Measurements from ENCODE around the gene EDIL3. TPM values are rescaled to one million over a fixed set of nuclear protein-coding genes. Genes with fewer than 3 reads are reported as not detected.

EDIL3 gene
- total and polyA plus RNA-seq, 4 donors: 8.3 to 66.0 (median 11.0) TPM

GRCh38 chr5:84265130-84265529 is 119.5 kb downstream of the EDIL3 start:
- Histone ChIP-seq H3K4me1 (ENCODE audit: control insufficient read depth in 5 of 5, insufficient read depth in 5 of 5, low read length in 5 of 5) (no peaks in the 10 kb centered on the region), H3K27ac (ENCODE audit: low read depth in 1 of 2, low read length in 1 of 2) (no peak overlapping the region), H3K9ac (ENCODE audit: insufficient read depth in 1 of 2, low read length in 2 of 2) (no peak overlapping the region), H3K36me3 (ENCODE audit: control insufficient read depth in 4 of 4, insufficient read depth in 4 of 4, low read length in 4 of 4) (no peaks in the 10 kb centered on the region), H3K27me3 (ENCODE audit: control insufficient read depth in 3 of 3, insufficient read depth in 3 of 3, low read length in 2 of 3) (no peaks in the 10 kb centered on the region), H3K4me3 (no peak overlapping the region), H3K9me3 (ENCODE audit: control insufficient read depth in 4 of 4, insufficient read depth in 3 of 4, low read length in 3 of 4) (no peaks in the 10 kb centered on the region)
- ATAC-seq (ENCODE audit: insufficient read depth, low FRiP score) (no peak), DNase-seq (no peak)
- 69 to 73% methylated on average over 2 of the region's 2 CpGs for WGBS, 2 donors
- no peak for TF ChIP-seq CTCF (IDR thresholded peaks at IDR 0.05; ENCODE audit: control extremely low read depth, extremely low read depth)

GRCh38 chr5:84260939-84261338 is 123.7 kb downstream of the EDIL3 start:
- DNase-seq: no peak
- no peak overlapping the region for H3K4me3 ChIP-seq
- TF ChIP-seq CTCF (IDR thresholded peaks at IDR 0.05; ENCODE audit: control extremely low read depth, extremely low read depth): no peak
- ATAC-seq (ENCODE audit: insufficient read depth, low FRiP score): no peak
- WGBS, 2 donors: 91 to 96% methylated on average over 1 of the region's 1 CpG
- H3K4me1 ChIP-seq (ENCODE audit: control insufficient read depth in 5 of 5, insufficient read depth in 5 of 5, low read length in 5 of 5): no peaks in the 10 kb centered on the region
- H3K27ac ChIP-seq (ENCODE audit: low read depth in 1 of 2, low read length in 1 of 2): no peak overlapping the region
- no peaks in the 10 kb centered on the region for H3K27me3 ChIP-seq (ENCODE audit: control insufficient read depth in 3 of 3, insufficient read depth in 3 of 3, low read length in 2 of 3)
- H3K36me3 ChIP-seq (ENCODE audit: control insufficient read depth in 4 of 4, insufficient read depth in 4 of 4, low read length in 4 of 4): no peaks in the 10 kb centered on the region
- no peaks in the 10 kb centered on the region for H3K9me3 ChIP-seq (ENCODE audit: control insufficient read depth in 4 of 4, insufficient read depth in 3 of 4, low read length in 3 of 4)
- H3K9ac ChIP-seq (ENCODE audit: insufficient read depth in 1 of 2, low read length in 2 of 2): no peak overlapping the region

DNA sequence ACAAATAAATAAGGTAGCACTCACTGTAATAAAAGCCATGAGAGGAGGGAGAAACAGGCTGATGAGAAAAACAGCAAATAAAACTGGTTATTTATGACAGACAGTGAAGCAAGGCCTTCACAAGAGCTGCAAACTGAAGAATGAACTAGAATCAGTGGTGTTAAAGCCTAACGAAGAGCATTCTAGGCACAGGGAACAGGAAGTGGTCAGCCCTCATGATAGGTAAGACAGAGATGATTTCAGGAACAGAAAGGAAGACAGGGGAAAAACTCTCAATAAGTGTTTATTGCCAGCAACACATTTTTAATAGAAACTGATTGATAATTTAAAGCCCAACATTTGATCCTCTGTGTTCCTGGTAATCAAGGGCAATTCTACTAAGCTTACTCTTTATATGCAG is 124.5 kb downstream of the EDIL3 start:
- WGBS, 2 donors: 23 to 53% methylated on average over 1 of the region's 1 CpG
- Histone ChIP-seq H3K4me1 (ENCODE audit: control insufficient read depth in 5 of 5, insufficient read depth in 5 of 5, low read length in 5 of 5) (no peaks in the 10 kb centered on the region), H3K27ac (ENCODE audit: low read depth in 1 of 2, low read length in 1 of 2) (no peak overlapping the region), H3K27me3 (ENCODE audit: control insufficient read depth in 3 of 3, insufficient read depth in 3 of 3, low read length in 2 of 3) (no peaks in the 10 kb centered on the region), H3K36me3 (ENCODE audit: control insufficient read depth in 4 of 4, insufficient read depth in 4 of 4, low read length in 4 of 4) (no peaks in the 10 kb centered on the region), H3K9me3 (ENCODE audit: control insufficient read depth in 4 of 4, insufficient read depth in 3 of 4, low read length in 3 of 4) (no peaks in the 10 kb centered on the region), H3K9ac (ENCODE audit: insufficient read depth in 1 of 2, low read length in 2 of 2) (no peak overlapping the region), H3K4me3 (no peak overlapping the region)
- DNase-seq (no peak), ATAC-seq (ENCODE audit: insufficient read depth, low FRiP score) (no peak)
- TF ChIP-seq CTCF (IDR thresholded peaks at IDR 0.05; ENCODE audit: control extremely low read depth, extremely low read depth): no peak

GRCh38 chr5:84259283-84260045 is 125.2 kb downstream of the EDIL3 start:
- 89% methylated on average over 4 of the region's 4 CpGs for WGBS, 2 donors
- Histone ChIP-seq H3K9me3 (ENCODE audit: control insufficient read depth in 4 of 4, insufficient read depth in 3 of 4, low read length in 3 of 4) (no peaks in the 10 kb centered on the region), H3K36me3 (ENCODE audit: control insufficient read depth in 4 of 4, insufficient read depth in 4 of 4, low read length in 4 of 4) (no peaks in the 10 kb centered on the region), H3K4me3 (no peak overlapping the region), H3K9ac (ENCODE audit: insufficient read depth in 1 of 2, low read length in 2 of 2) (no peak overlapping the region), H3K27me3 (ENCODE audit: control insufficient read depth in 3 of 3, insufficient read depth in 3 of 3, low read length in 2 of 3) (no peaks in the 10 kb centered on the region), H3K4me1 (ENCODE audit: control insufficient read depth in 5 of 5, insufficient read depth in 5 of 5, low read length in 5 of 5) (no peaks in the 10 kb centered on the region), H3K27ac (ENCODE audit: low read depth in 1 of 2, low read length in 1 of 2) (no peak overlapping the region)
- TF ChIP-seq CTCF (IDR thresholded peaks at IDR 0.05; ENCODE audit: control extremely low read depth, extremely low read depth): no peak
- no peak for ATAC-seq (ENCODE audit: insufficient read depth, low FRiP score)
- no peak for DNase-seq

All from lung (tissue), 12 donors.